HG02943 (cell line): Measurements from ENCODE around the gene SNX8.
"Not testable (repeated sequence)": the region's sequence is repeated elsewhere in the genome, so short reads cannot be mapped to it uniquely, and the experiment has no call there.

Source experiments
- ATAC-seq: cut with Tn5 transposase; IDR thresholded peaks from one replicate; pipeline ENCODE4 v1.9.1; 2021; ENCODE audit warnings: mild to moderate bottlenecking, low read depth, moderate library complexity; ENCODE audit not compliant: unreplicated experiment

The SNX8 gene

DNA sequence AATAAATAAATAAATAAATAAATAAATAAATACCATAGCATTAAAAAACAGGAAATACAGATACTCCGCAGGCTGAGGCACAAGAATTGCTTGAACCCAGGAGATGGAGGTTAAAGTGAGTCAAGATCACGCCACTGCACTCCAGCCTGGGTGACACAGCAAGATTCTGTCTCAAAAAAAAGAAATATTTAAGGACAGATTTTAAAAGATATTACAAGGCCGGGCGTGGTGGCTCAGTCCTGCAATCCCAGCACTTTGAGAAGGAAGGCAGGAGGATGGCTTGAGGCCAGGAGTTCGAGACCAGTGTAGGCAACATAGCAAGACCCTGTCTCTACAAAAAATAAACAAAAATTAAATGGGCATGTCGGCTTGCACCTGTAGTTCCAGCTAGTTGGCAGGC is 17.5 kb upstream of the SNX8 start:
- no peak for ATAC-seq

DNA sequence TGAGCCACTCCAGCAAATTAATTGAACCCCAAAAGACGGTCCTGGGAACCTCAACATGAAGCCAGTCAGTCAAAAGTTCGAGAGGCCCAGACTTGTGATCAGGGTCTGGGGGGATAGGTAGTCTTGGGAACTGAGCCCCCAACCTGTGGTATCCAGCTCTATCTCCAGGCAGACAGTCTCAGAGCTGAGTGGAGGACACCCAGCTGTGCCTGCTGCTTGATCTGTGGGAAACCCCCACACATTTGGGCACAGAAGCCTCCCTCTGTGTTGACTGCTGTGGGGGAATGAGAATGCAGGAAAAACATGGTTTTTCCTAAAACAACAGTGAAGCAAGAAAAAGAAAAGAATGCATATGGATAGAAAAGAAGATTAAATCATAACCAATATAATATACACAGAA is 16.3 kb upstream of the SNX8 start:
- no peak for ATAC-seq

DNA sequence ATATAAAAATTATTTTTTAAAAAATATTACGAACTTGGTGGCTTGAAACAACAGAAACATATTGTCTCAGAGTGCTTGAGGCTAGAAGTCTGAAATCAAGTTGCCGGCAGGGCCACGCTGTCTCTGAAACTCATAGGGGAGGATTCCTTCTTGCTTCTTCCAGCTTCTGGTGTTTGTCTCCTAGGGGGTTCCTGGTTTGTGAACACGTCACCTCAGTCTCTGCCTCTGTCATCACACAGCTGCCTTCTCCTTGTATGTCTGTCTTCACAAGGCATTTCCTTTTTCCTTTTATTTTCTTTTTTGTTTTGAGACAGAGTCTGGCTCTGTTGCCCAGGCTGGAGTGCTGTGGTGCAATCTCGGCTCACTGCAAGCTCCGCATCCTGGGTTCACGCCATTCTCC is 12.7 kb upstream of the SNX8 start:
- ATAC-seq = no peak

DNA sequence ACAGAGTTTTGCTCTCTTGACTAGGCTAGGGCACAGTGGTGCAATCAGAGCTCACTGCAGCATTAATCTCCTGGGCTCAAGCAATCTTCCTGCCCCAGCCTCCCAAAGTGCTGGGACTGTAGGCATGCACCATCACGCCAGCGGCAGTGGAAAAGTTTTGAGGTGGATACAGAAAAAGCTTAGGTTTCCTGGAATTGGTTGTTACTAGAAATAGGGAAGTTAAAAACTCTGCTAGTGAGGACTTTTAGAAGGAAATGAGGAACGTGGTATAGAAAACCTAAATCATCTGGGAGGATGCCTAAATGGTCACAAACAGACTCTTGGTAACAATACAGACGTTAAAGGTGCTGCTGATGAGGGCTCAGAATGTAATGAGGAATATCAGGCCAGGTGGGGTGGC is 10.9 kb upstream of the SNX8 start:
- no peak for ATAC-seq

DNA sequence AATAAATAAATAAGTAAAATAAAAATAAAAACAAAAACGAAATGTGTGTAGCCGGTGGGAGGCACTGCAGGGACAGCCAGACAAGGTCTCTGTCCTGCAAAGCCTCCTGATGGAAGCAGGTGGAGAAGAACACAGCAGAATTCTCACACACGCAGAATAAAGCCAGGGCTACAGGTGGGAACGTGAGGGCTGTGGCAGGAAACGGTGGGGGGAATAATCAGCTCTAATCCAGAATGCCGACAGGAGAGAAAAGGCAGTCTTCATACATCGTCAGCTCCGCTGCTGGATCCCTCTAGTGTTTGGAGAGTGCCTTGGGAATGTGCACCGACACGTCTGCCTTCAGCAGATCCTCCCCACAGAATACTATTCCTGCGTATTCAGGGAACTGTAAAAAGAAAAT is 6.8 kb upstream of the SNX8 start:
- no peak for ATAC-seq

DNA sequence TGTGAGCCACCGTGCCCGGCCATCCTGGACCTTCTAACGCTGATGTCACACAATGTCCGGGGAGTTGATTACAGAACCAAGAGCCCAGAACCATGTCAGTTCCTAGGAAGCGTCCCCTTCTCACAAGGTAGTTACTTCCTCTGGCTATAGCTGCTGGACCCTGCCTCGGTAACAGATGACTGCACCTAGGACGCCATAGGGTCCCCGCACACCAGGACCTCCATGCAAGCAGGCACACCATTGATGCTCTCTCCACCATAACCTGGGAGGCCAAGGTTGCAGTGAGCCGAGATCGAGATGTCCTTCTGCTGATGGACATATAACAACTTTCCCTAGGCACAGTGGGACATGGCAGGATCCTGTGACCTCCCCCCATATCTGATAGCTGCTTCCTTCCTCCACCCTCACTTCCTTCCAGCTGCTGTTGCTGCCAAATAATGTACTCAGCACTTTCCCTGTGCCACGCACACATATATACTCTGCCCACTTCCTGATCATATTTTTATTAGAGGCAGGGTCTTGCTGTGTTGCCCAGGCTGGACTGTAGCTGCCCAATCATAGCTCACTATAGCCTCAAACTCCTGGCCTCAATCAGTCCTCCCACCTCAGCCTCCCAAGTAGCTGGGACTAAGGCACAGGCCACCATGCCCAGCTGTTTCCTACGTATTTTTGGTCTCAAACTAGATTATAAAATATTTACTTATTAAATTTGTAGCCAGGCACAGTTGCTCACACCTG is 3.5 kb upstream of the SNX8 start:
- no peak for ATAC-seq

DNA sequence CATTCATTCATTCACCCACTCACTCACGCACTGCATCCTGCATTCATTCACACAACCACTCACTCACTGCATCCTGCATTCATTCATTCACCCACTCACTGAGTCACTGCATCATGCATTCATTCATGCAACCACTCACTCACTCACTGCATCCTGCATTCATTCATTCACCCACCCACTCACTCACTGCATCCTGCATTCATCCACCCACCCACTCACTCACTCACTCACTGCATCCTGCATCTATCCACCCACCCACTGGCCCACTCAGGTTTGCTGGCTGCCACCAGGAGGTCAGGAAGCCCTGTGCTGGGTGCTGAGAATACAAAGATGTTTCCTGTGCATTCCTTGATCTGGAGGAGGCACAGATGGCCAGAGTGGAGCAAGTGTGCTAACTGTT is 2.3 kb upstream of the SNX8 start:
- ATAC-seq = no peak

DNA sequence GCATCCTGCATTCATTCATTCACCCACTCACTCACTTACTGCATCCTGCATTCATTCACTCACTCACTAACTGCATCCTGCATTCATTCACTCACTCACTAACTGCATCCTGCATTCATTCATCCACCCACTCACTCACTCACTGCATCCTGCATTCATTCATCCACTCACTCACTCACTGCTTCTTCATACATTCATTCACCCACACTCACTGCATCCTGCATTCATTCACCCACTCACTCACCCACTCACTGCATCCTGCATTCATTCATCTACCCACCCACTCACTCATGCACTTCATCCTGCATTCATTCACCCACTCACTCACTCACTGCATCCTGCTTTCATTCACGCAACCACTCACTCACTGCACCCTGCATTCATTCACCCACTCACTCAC is 1.5 kb upstream of the SNX8 start:
- no peak for ATAC-seq

DNA sequence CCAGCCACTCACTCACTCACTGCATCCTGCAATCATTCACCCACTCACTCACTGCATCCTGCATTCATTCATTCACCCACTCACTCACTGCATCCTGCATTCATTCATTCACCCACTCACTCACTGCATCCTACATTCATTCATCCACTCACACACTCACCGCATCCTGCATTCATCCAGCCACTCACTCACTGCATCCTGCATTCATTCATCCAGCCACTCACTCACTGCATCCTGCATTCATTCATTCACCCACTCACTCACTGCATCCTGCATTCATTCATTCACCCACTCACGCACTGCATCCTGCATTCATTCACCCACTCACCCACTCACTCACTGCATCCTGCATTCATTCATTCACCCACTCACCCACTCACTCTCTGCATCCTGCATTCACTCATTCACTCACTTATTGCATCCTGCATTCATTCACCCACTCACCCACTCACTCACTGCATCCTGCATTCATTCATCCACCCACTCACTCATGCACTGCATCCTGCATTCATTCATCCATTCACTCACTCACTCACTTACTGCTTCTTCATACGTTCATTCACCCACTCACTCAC is 802 bp upstream of the SNX8 start:
- ATAC-seq = not testable (repeated sequence)

DNA sequence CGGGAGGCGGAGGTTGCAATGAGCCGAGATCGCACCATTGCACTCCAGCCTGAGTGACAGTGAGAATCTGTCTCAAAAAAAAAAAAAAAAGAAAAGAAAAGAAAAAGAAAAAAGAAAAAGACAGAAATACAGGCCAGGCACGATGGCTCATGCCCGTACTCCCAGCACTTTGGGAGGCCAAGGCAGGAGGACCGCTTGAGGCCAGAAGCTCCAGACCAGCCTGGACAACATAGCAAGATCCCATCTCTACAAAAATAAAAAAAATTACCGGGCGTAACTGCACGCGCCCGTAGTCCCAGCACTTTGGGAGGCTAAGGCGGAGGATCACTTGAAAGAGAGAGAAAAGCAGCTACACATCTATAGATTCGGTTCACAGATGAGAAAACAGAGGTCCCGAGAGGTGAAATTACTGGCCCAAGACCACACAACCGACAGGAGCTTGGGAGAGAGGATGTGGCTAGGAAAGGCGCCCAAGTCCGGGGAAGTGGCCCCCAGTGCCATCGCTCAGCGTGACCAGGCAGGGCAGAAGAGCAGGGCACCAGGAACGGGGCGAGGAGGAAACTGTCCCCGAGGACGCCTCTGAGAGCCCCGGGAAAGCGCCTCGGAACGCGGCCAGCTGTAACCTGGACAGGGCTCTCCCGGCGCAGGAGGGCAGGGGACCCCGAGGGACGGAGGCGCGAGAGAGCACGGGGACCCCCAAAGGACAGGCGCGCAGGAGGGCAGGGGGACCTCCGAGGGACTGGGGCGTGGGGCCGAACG is 612 bp downstream of the SNX8 start:
- peak; percentile 23 for ATAC-seq

DNA sequence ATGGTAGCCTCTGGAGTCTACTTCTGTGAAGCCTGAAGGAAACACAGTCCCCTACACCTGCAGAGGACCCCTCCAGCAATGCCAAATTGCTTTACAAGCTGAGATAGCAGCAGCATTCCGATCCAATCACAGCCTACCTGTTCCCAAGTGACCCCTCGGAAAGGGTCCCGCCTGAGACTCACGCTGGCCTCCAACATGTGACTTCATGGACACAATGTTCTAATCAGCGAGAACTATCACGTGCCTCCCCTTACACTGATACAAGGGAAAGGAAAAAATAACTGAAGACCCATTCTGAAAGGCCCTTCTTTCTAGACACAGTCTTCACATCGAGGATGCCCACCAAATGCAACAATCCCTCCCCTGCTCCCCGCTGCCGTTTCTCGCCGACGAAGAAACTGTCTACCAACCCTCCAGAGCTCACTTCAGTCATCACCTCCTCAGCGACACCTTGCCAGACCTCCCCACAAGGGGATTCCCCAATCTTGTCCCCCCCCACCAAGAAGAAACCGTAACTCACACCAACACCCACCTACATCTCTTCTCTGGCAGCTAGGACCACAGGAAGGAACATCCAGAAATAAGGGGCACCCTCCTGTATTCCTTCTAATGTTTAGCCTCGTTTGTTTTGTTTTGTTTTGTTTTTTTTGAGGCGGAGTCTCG is 1.8 kb downstream of the SNX8 start:
- ATAC-seq = no peak

DNA sequence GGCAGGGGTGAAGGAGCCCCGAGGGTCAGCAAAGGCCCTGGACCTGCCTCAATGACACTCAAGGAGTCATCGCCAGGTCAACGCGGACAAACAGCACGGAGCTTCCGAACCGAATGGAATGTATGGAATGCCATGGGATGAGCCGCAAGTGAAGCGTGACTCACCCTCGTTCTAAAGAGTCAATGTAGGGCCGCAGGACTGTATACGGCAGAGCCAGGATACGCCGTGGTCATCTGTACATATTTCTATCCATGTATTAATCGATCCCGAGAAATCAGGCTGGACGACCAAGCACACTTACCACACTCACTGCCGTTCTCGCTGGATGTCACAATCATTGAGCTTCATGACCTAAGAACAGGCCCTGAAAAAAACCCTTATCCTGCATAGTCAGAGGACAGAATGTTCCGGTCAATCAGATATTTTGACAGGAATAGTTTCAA is 4.3 kb downstream of the SNX8 start:
- ATAC-seq = no peak

DNA sequence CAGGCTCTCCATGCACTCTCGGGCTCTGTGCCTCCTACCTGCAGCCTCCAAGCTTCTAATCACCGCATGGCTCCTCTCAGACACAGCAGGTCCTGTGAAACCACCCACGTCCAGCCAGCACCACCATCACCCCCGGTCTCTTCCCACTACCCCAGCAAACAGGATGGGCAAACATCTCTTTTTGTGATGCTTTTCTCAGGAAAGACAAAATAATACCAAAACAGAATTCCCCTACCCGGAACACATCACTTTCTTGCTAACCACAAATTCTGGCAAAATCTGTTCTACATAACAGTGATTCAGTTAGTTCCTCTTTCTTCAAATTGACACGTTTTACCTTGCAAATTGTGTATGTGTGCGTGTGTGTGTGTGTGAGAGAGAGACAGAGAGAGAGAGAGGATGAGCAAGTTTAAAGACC is 6.5 kb downstream of the SNX8 start:
- ATAC-seq = no peak

DNA sequence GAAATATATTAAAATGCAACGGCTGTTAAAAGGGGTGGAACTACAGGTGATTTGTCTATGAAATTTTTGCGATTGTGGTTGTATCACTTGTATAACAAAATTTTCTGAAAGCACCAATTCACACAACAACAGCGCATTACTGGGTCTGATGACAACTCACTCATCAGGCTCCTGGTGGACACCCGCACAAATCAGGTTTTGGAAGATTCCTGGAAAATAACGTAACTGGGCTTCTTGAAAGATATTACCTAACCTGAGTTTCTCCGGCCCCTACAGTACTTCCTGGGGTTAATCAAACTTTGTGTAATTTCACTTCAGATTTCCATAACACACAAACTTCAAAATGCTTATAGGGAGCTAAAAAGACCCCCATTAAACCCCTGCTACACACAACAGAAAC is 7.6 kb downstream of the SNX8 start:
- no peak for ATAC-seq

DNA sequence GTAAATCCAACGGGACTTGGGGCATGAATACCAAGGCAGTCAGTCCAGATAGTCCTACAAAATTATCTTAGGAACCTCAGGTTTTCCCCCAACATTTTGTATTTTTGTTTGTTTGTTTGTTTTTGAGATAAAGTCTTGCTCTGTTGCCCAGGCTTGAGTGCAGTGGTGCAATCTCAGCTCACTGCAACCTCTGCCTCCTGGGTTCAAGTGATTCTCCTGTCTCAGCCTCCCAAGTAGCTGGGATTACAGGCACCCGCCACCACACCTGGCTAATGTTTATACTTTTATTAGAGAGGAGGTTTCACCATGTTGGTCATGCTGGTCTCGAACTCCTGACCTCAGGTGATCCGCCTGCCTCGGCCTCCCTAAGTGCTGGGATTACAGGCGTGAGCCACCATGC is 9.0 kb downstream of the SNX8 start:
- ATAC-seq = not testable (repeated sequence)

DNA sequence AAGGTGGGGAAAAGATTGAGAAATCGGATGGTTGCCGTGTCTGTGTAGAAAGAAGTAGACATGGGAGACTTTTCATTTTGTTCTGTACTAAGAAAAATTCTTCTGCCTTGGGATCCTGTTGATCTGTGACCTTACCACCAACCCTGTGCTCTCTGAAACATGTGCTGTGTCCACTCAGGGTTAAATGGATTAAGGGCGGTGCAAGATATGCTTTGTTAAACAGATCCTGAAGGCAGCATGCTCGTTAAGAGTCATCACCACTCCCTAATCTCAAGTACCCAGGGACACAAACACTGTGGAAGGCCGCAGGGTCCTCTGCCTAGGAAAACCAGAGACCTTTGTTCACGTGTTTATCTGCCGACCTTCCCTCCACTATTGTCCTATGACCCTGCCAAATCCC is 10.7 kb downstream of the SNX8 start:
- ATAC-seq = not testable (repeated sequence)

DNA sequence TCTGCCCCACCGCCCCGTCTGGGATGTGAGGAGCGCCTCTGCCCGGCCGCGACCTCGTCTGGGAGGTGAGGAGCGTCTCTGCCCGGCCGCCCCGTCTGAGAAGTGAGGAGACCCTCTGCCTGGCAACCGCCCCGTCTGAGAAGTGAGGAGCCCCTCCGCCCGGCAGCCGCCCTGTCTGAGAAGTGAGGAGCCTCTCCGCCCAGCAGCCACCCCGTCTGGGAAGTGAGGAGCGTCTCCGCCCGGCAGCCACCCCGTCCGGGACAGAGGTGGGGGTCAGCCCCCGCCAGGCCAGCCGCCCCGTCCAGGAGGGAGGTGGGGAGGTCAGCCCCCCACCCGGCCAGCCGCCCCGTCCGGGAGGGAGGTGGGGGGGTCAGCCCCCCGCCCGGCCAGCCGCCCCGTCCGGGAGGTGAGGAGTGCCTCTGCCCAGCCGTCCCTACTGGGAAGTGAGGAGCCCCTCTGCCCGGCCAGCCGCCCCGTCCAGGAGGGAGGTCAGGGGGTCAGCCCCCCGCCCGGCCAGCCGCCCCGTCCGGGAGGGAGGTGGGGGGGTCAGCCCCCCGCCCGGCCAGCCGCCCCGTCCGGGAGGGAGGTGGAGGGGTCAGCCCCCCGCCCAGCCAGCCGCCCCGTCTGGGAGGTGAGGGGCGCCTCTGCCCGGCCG is 11.4 kb downstream of the SNX8 start:
- not testable (repeated sequence) for ATAC-seq

DNA sequence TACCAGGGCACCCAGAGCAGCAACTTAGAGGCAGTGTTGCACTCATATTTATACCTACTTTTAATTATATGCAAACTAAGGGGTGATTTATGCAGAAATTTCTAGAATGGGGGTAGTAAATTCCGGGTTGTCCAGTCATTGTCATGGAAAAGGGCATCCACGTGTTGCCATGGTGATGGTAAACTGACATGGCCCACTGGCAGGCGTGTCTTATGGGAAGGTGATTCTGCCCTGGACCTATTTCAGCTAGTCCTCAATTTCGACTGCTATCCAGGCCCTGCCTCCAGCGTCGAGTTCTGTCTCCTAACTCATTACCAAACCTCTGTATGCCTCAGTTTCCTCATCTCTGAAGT is 12.8 kb downstream of the SNX8 start:
- ATAC-seq = no peak

DNA sequence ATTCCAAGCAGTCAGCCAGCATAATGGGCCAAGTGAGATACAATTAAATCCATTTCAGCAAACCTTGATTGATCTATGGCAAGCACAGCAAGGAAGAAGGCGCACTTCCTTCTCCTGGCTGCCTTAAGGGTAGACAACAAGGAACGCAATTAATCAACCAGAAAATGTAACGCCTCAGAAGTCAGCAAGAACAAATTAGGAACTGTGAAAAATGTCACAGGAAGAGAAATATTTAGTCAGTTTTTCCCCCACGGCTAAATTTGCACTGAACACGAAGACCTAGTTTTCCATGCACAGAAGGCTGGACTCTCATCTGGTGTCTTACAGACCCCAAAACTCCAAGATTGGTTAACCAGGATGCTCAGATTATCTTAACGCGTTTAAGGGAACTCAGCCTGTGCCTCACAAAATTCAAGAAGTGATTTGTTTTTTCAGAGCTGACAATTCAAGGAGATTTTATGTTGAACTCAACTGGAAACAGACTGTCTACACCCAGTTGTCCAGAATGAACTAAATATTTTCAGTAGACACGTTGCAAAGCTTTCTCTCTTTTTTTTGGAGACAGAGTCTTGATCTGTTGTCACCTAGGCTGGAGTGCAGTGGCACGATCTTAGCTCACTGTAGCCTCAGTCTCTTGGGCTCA is 14.2 kb downstream of the SNX8 start:
- ATAC-seq = no peak

DNA sequence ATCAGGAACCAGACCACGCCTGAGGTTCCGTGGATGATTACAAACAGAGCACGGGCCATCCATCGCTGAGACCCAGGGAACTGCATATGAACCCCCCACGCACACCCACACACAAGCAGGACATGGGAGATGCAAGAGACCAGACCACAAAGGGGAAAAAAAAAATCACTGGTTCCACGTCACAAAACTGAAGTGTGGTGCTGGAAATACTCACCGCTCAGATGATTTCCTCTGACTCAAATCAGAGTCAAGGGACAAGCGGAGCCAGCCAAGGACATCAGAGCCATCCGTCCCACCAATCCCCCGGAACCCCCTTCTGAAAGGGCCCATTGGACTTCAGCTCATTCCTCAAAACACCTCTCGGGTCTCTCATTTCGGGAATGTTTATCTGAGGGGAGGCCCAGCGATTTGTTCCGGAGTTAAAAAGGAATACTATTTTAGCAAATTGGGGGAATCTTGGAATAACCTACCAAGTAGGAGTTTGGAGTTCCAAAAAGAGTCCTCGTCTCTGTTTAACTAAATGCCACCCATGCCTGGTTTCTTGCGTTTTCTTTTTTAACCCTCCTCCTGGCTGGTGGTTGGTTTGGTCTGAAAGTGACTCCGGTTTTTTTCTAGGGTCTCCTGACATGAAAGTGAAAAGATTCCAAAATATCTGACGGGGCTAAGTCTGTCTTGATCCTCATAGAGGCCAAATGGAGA is 15.0 kb downstream of the SNX8 start:
- no peak for ATAC-seq
